A549 (cell line): ENCODE measurements around the gene IGSF22. TPM values are rescaled to one million over a fixed set of nuclear protein-coding genes. Genes with fewer than 3 reads are reported as not detected.

Source experiments
- ATAC-seq, 2 experiments: fragments of 200-7000 bp in 1 of 2; fragments of >200 bp in 1 of 2; cut with Nextera tagmentation in 1 of 2; cut with Tn5 transposase in 1 of 2; 3 replicates each; pipeline versions ENCODE4 v1.8.0 to v1.9.1; 2018 to 2020; ENCODE audit warnings: mild to moderate bottlenecking in 1 of 2, moderate library complexity in 1 of 2
- CTCF ChIA-PET: fragments of 300-600 bp; sonication (Branson Sonifier 250); formaldehyde crosslinking; extraction: SDS; loops from one replicate; lab custom pipeline; 2021; ENCODE audit warnings: antibody characterized with exemption, inconsistent platforms; lab: Yijun Ruan, JAX
- POLR2A ChIA-PET: fragments of 350-600 bp; formaldehyde crosslinking; extraction: SDS; loops from one replicate; lab custom pipeline; 2021; ENCODE audit warnings: antibody characterized with exemption, inconsistent platforms; lab: Yijun Ruan, JAX
- DNase-seq, 2 experiments: peaks; one replicate each; pipeline versions ENCODE4 v3.0.0 to v3.0.0-alpha.2; 2011 to 2016; ENCODE audit warnings: low read depth in 1 of 2, low spot score in 1 of 2
- FAIRE-seq: peaks from 2 replicates; lab custom pipeline; 2011; peaks lifted over from hg19 to GRCh38; lab: Jason Lieb, UNC
- H3K27ac ChIP-seq, 2 experiments: fragments of >200 bp; sonication (Bioruptor Twin); formaldehyde crosslinking; 3 replicates each; pipeline ENCODE4 v1.5.1; 2016 to 2017
- H3K4me1 ChIP-seq: fragments of >200 bp; sonication (Bioruptor Twin); formaldehyde crosslinking; 3 replicates; pipeline ENCODE4 v1.6.1; 2016
- H3K4me2 ChIP-seq: fragments of >200 bp; sonication (Bioruptor Twin); formaldehyde crosslinking; 3 replicates; pipeline ENCODE4 v1.6.1; 2016
- H3K4me3 ChIP-seq: fragments of >200 bp; sonication (Bioruptor Twin); formaldehyde crosslinking; 3 replicates; pipeline ENCODE4 v1.5.1; 2016
- H3K9me3 ChIP-seq: fragments of >200 bp; sonication (Bioruptor Twin); formaldehyde crosslinking; 3 replicates; pipeline ENCODE4 v1.6.1; 2016
- CBX2 ChIP-seq: fragments of 200-600 bp; sonication (generic); IDR thresholded peaks from 2 replicates; pipeline ENCODE4 v1.6.1; 2016; ENCODE audit warnings: low read depth, mild to moderate bottlenecking, borderline replicate concordance
- CBX8 ChIP-seq: fragments of 200-600 bp; sonication (generic); IDR thresholded peaks from 2 replicates; pipeline ENCODE4 v1.6.1; 2016
- CHD4 ChIP-seq: fragments of 200-600 bp; sonication (generic); IDR thresholded peaks from 2 replicates; pipeline ENCODE4 v1.6.1; 2016; ENCODE audit warnings: antibody characterized with exemption, mild to moderate bottlenecking, borderline replicate concordance
- ESRRA ChIP-seq: fragments of 150-350 bp; IDR thresholded peaks from 2 replicates; pipeline ENCODE4 v1.6.1; 2014; ENCODE audit warnings: mild to moderate bottlenecking, low read length, borderline replicate concordance
- FOSB ChIP-seq: fragments of 250-450 bp; sonication (Bioruptor Pico); IDR thresholded peaks from 2 replicates; pipeline ENCODE4 v1.5.0; 2020; ENCODE audit warnings: mild to moderate bottlenecking, moderate library complexity
- FOXS1 ChIP-seq: fragments of 250-450 bp; sonication (Bioruptor Pico); IDR thresholded peaks from 2 replicates; pipeline ENCODE4 v1.5.0; 2020; ENCODE audit warnings: mild to moderate bottlenecking, moderate library complexity
- HES2 ChIP-seq: fragments of >200 bp; sonication (Bioruptor Twin); formaldehyde crosslinking; IDR thresholded peaks from 2 replicates; pipeline ENCODE4 v1.6.1; 2016
- JUN ChIP-seq, 2 experiments: fragments of >200 bp; sonication (Bioruptor Twin); formaldehyde crosslinking; IDR thresholded peaks; 2 replicates in 1 of 2; 3 replicates in 1 of 2; pipeline ENCODE4 v1.6.1; 2016 to 2017
- JUNB ChIP-seq: fragments of >200 bp; sonication (Bioruptor Twin); formaldehyde crosslinking; IDR thresholded peaks from 2 replicates; pipeline ENCODE4 v1.6.1; 2016
- MAX ChIP-seq: IDR thresholded peaks from 2 replicates; pipeline ENCODE4 v1.6.1; 2012
- MAZ ChIP-seq: fragments of 150-350 bp; IDR thresholded peaks from 2 replicates; pipeline ENCODE4 v1.6.1; 2014; ENCODE audit warnings: antibody characterized with exemption, low read depth, low read length, borderline replicate concordance
- MYC ChIP-seq: IDR thresholded peaks from 2 replicates; pipeline ENCODE4 v1.6.1; 2012; ENCODE audit warnings: mild to moderate bottlenecking, inconsistent platforms, low read length, improper control_type of control experiment, borderline replicate concordance
- NR3C1 ChIP-seq: fragments of >200 bp; sonication (Bioruptor Twin); formaldehyde crosslinking; IDR thresholded peaks from 3 replicates; pipeline ENCODE4 v1.6.1; 2017
- POLR2A ChIP-seq: IDR thresholded peaks from 2 replicates; pipeline ENCODE4 v1.6.1; 2012; ENCODE audit warnings: mild to moderate bottlenecking, low read length
- POLR2AphosphoS2 ChIP-seq: conservative IDR thresholded peaks from 2 replicates; pipeline ENCODE4 v1.6.1; 2012; ENCODE audit warnings: low read length, improper control_type of control experiment, inconsistent platforms
- SMC3 ChIP-seq: fragments of >200 bp; sonication (Bioruptor Twin); formaldehyde crosslinking; IDR thresholded peaks from 3 replicates; pipeline ENCODE4 v1.6.1; 2018; ENCODE audit warnings: inconsistent platforms
- TP53 ChIP-seq: fragments of 250-450 bp; sonication (Bioruptor Pico); IDR thresholded peaks from 2 replicates; pipeline ENCODE4 v1.5.0; 2021; ENCODE audit warnings: mild to moderate bottlenecking, moderate library complexity
- ZFP36 ChIP-seq: fragments of 450-650 bp; IDR thresholded peaks from 2 replicates; pipeline ENCODE4 v1.6.1; 2014; ENCODE audit warnings: borderline replicate concordance; ENCODE audit not compliant: partially characterized antibody
- WGBS: methylation state at CpG from one replicate; pipeline ENCODE4 v1.1.6; 2017; ENCODE audit errors: missing lambda C conversion rate; 5-methylcytosine and 5-hydroxymethylcytosine counted together
- polyA plus RNA-seq, 4 experiments: library from polyadenylated mRNA; depleted of rRNA in 3 of 4; stranded (reverse); fragments of >200 nt; fragmentation: RNase III in 1 of 4; extraction: RNeasy Plus Mini Kit Qiagen cat#74134 plus additional on column Dnase treatment in 1 of 4; gene quantifications; 2 replicates in 3 of 4; 3 replicates in 1 of 4; pipeline ENCODE4 v1.2.3, GENCODE V29; 2011 to 2017

Gene IGSF22
- polyA plus RNA-seq, 2 of the 4 experiments (the other 2 are of a cell fraction) = 0.06 TPM; not detected in 1

- POLR2A ChIA-PET = no interaction called here
Measured at GRCh38 chr11:18701614-18702216, 24.3 kb downstream of the IGSF22 start.

GRCh38 chr11:18700872-18701271 lies 25.1 kb downstream of the IGSF22 start:
- ChIA-PET CTCF (no interaction called here), POLR2A (no interaction called here)
- no peak for TF ChIP-seq CBX2
- no peak for TF ChIP-seq JUNB
- no peak for TF ChIP-seq POLR2A
- TF ChIP-seq MYC = no peak
- TF ChIP-seq JUN (IDR thresholded peaks at IDR 0.05) = no peak
- TF ChIP-seq FOXS1 (CRISPR knock-in tag) = no peak
- TF ChIP-seq ESRRA = no peak
- TF ChIP-seq CHD4 = no peak
- TF ChIP-seq ZFP36 = no peak
- ATAC-seq = no peak
- no peak for DNase-seq
- Histone ChIP-seq H3K4me1 (no peaks in the 10 kb centered on the region), H3K27ac (no peak overlapping the region), H3K4me2 (no peak overlapping the region), H3K4me3 (no peak overlapping the region), H3K9me3 (no peaks in the 10 kb centered on the region)
- FAIRE-seq = no peak
- WGBS = 84% methylated on average over 7 of the region's 7 CpGs

More at GRCh38 chr11:18701614-18702216, 24.3 kb downstream of the IGSF22 start:
- Histone ChIP-seq H3K4me1 (no peaks in the 10 kb centered on the region), H3K27ac (no peak overlapping the region), H3K4me2 (no peak overlapping the region), H3K4me3 (no peak overlapping the region), H3K9me3 (no peaks in the 10 kb centered on the region)
- CTCF ChIA-PET = interaction anchor here (1.4 kb wide), 1 partner anchor 161 kb away, joined by 4 read pairs; no protein-coding TSS in a partner anchor
- no peak for ATAC-seq
- WGBS = 59% methylated on average over 17 of the region's 17 CpGs
- TF ChIP-seq POLR2A (no peak), SMC3 (no peak)
- no peak for DNase-seq
- FAIRE-seq = no peak

- ChIA-PET CTCF (no interaction called here), POLR2A (no interaction called here)
- H3K4me3 ChIP-seq = no peak overlapping the region
- H3K4me2 ChIP-seq = no peak overlapping the region
- TF ChIP-seq CBX8 = no peak
- TF ChIP-seq CHD4 = no peak
- TF ChIP-seq FOSB (CRISPR knock-in tag) = no peak
- TF ChIP-seq MAZ = no peak
- TF ChIP-seq HES2 = no peak
- no peak for TF ChIP-seq POLR2AphosphoS2
- TF ChIP-seq SMC3 = no peak
- TF ChIP-seq ESRRA = no peak
- TF ChIP-seq FOXS1 (CRISPR knock-in tag) = no peak
- no peaks in the 10 kb centered on the region for H3K4me1 ChIP-seq
- 11% methylated on average over 1 of the region's 1 CpG for WGBS
- DNase-seq (no peak), ATAC-seq (no peak), FAIRE-seq (no peak)
- H3K27ac ChIP-seq = no peak overlapping the region
- no peaks in the 10 kb centered on the region for H3K9me3 ChIP-seq
Measured at GRCh38 chr11:18700375-18700774, 25.6 kb downstream of the IGSF22 start.

- WGBS = 47% methylated on average over 3 of the region's 3 CpGs
- FAIRE-seq (no peak), ATAC-seq (no peak), DNase-seq (no peak)
- no peak overlapping the region for H3K4me3 ChIP-seq
- H3K9me3 ChIP-seq = no peaks in the 10 kb centered on the region
- TF ChIP-seq POLR2A (no peak), NR3C1 (no peak), MAZ (no peak), MAX (no peak), TP53 (CRISPR knock-in tag) (no peak)
- POLR2A ChIA-PET = interaction anchor here (1.1 kb wide), 1 partner anchor 174 kb away, joined by 3 read pairs; no protein-coding TSS in a partner anchor
- no peak overlapping the region for H3K27ac ChIP-seq
- H3K4me2 ChIP-seq = no peak overlapping the region
- CTCF ChIA-PET = interaction anchor here (2.2 kb wide), 1 partner anchor 65 kb away, joined by 7 read pairs; no protein-coding TSS in a partner anchor
- no peaks in the 10 kb centered on the region for H3K4me1 ChIP-seq
Measured at GRCh38 chr11:18699848-18700261, 26.1 kb downstream of the IGSF22 start.
